HG03103 (cell line): ENCODE measurements around the gene DHRS13.

Experiments
- ATAC-seq: cut with Tn5 transposase; IDR thresholded peaks from one replicate; pipeline ENCODE4 v1.9.1; 2021; ENCODE audit warnings: low read depth; ENCODE audit not compliant: unreplicated experiment

DHRS13 gene

GRCh38 chr17:28902819-28903545 lies at the start of gene DHRS13:
Gene DHRS13 (minus strand): TSS chr17:28903079. CDS start chr17:28902944, 135 bp downstream.
- ATAC-seq: peak; percentile 78

DNA sequence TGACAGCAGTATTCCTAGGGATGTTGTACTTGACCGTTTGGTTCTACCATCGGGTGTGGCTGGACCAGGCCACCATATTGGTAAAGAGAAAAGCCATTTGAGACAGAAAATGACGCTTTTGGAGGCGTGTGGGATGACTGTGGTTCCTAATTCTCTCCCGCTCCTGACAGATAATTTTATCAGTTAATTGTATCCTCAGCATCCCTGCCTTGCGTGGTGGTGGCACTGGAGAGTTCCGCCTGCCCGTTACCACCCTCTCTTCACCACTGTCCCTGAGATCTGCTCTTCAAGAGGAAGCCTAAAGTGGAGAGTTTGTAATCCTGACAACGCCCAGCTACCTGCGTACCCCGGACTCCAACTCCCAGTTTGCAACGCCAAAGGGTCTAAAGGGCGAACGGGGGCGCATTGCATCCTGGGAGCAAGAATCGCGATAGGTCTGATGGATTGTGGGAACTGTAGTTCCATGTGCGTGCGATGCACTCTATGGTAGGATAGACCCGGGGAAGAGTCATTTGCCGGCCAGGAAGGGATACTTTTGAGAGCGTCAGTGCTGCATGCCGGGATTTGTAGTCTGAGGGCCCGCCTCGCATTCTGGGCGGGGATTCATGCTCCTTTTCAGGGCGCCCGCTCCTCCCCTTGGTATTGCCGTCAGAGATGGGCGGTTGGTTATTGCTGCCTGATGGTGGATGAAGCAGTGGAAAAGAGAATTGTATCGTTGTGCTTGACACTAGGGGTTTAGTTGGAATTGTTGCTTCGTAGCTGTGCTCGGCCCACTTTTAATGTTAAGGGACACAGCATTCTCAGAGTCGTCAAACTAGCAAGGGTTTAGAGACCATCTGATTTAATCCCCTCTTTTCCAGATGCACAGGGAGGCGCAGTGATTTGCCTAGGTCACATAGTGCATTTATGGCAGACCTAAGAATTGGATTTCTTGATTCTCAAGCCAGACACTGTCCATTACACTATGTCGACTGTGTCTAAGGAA lies 49.4 kb upstream of the DHRS13 start:
- ATAC-seq: peak; percentile 45

- peak; percentile 47 for ATAC-seq
These were observed 48.6 kb upstream of the DHRS13 start, which contains the start of gene PHF12 for GRCh38 chr17:28951428-28951990. Gene PHF12 (minus strand): TSS chr17:28951518. CDS start chr17:28950960, 558 bp downstream.

DNA sequence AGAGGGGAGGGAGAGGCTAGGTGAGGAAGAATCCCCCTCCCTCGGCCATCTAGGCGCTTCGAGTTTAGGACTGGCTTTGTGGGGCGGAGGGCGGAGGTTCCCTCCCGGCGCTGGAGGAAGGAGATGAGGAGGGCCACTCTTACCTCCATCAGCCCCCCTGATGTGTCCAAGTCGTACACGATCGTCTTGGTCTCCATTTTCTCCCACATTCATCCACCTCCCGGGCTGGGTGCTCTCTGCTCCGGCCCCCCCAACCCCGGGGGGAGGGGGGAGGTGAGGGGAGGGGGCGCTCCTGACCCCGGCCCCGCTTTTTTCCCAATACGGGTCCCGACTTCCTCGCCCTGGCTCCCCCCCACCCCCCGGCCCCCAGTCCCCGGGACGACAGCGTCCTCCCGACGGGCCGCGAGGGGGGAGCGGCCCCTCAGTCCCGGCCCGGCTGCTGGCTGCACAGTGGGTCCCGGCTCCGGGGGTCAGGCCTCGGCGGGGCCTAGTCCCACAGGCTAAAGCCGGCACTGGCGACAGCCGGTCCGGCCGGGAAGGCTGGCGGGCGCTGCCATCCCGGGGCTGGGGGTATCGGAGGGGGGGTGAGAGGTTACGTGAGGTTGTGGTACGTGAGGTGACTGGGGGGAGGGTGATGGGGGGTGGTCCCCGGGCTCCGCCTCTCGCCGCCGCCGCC lies 48.0 kb upstream of the DHRS13 start:
- ATAC-seq: no peak

GRCh38 chr17:28950017-28950751 lies 47.3 kb upstream of the DHRS13 start:
- no peak for ATAC-seq

GRCh38 chr17:28949185-28950016 lies 46.5 kb upstream of the DHRS13 start:
- no peak for ATAC-seq

DNA sequence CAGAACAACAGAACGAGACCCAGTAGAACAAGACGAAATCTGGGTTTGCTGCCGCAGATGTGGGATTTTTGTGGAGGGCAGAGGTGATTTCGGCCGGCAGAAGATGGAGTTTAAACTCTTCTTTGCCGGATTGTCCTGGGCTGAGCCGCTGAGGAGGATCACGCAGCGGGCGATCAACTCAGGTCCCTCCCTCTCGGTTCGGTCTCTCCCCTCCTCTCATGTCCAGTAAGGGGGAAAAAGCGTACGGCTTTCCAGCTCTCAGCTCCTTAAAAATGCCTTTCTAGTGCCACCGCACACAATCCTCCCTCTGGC lies 46.0 kb upstream of the DHRS13 start:
- ATAC-seq: no peak

DNA sequence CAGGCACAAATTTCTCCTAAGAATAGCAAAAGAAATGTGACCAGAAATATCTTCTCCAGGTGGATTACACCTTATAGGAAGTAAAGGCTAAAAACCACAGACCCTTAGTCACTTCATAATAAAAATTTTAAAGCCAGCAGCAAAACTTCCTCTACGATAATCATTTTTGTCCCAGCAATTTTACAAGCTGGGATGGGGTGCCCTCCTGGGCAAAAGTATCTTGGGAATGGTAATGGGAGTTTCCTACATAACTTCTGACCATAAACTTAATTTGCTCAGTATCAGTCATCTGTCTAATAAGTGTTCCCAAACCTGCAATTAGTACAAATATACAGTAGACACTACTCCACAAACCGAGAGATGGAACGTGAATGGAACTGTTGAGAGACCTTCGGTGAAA lies 45.5 kb upstream of the DHRS13 start:
- ATAC-seq: no peak

DNA sequence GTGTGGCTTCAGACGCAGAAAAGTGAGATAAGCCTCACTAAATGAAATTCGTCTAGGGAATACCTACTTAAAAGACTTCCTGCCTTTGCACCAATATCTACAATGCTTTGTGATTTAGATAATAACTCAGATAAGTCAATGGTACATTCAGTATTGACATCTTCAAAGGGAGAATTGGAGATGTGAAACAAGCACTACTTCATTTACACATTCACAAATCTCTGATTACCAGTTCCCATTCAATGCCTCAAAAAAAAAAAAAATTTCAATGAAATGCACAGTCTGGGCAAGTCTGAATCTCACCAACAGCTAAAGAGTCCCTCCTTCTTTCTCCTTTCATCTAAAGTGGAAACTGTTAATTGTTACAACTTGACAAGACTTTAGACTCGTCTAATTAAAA lies 44.8 kb upstream of the DHRS13 start:
- no peak for ATAC-seq

GRCh38 chr17:28946239-28946638 lies 43.4 kb upstream of the DHRS13 start:
- no peak for ATAC-seq

GRCh38 chr17:28944862-28945741 lies 42.2 kb upstream of the DHRS13 start:
- ATAC-seq: no peak

DNA sequence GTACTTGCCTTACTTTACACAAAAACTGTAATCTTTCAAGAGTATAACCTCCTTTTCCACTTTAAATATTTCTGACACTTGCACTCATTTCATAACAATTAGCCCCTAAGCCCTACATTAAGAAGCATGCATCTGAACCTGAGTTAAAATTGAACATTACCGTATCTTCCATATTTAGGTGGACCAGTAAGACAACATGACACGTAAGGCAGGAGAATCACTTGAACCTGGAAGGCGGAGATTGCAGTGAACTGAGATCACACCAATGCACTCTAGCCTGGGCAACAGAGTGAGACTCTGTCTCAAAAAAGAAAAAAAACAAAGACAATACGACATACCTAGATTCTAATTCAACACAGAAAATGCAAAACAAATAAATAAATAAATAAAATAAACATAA lies 41.5 kb upstream of the DHRS13 start:
- no peak for ATAC-seq

GRCh38 chr17:28942925-28943324 lies 40.0 kb upstream of the DHRS13 start:
- no peak for ATAC-seq

DNA sequence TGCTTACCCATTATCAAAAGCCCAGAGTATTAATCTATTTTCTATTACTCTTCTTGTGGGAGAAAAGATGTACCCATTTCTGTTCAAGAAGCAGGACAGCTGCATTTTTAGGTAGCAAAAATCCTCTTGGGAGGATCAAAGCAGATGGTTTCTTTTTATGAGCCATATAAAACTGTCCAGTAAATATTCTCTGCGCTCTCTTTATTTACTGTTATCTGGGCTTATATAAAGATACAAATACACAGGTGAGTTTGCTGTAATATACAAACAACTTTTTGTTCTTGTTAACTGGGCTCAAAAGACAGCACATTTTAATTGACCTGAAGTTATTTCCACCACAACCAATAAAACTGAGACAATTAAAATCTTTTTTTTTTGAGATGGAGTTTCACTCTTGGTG lies 38.4 kb upstream of the DHRS13 start:
- no peak for ATAC-seq

- ATAC-seq: no peak
These were observed 37.8 kb upstream of the DHRS13 start for GRCh38 chr17:28940675-28941074.

DNA sequence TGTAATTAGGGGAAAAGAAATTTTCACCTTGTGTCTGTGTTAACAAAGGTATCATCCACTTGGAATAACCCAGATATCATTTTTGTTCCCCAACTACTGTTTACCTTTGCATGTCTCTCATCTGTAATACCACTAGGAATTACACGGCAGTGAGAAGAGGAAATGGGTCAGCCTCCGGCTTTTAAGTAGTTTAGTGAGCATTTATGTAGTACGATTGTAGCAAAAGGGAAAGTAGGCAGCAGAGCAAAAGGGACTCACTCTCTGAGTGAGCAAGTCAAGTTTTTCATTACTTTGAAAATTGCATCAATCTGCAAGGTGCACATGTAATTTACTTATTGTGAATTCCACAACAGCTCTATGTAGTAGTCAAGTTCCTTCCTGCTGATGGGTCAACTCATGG lies 37.3 kb upstream of the DHRS13 start:
- no peak for ATAC-seq

- no peak for ATAC-seq
These were observed 35.7 kb upstream of the DHRS13 start for GRCh38 chr17:28938552-28938951.

DNA sequence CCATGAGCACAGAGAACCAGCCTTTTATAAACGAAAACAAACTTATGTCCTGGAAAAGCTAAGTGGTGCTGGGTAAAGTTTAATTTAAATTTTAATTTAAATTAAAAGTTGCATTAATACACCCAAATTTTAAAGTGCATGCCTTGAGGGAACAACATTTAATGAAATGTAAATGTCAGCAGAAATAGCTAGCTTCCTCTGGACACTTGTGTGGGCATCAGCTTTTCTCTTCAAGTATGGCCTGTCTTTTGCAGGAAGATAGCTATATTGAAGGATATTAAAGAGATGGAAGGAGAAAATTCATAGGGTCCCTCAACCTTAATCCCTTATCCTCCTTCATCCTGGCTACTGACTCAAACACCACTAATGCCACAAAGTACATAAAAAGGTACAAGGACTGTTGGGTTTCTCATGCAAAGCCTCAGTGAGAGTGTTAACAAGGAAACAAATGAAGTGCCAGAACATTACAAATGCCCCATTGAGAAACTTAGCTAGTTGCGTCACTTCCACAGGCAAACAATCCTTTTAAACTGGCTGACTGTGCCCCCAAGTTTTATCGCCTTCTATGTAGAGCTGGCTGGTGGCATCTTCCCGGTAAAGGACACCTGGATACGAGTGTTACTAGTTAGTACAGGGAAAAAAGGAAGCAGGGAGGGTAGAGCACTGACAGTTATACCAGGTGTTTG lies 34.3 kb upstream of the DHRS13 start:
- ATAC-seq: no peak
